NCI-H510A treated with DMSO at 0.1 percent for 48 hours (cell line): ENCODE data around the gene CDC20.
"Not testable (repeated sequence)": the region's sequence is repeated elsewhere in the genome, so short reads cannot be mapped to it uniquely, and the experiment has no call there.

ENCODE experiments used
- DNase-seq: peaks from one replicate; lab custom pipeline; 2025; lab: John Stamatoyannopoulos, UW

The CDC20 gene

GRCh38 chr1:43383449-43383848, 24.7 kb downstream of the CDC20 start:
- DNase-seq = peak; percentile 47

GRCh38 chr1:43386676-43387075, 27.9 kb downstream of the CDC20 start:
- no peak for DNase-seq

GRCh38 chr1:43387976-43388599, 29.3 kb downstream of the CDC20 start:
- no peak for DNase-seq

- DNase-seq = no peak
Observed at GRCh38 chr1:43388613-43389012, 29.8 kb downstream of the CDC20 start.

- peak; percentile 100 for DNase-seq
Observed at GRCh38 chr1:43389326-43390313, 30.8 kb downstream of the CDC20 start, which contains the start of the genes MED8 and SZT2. Gene MED8, minus strand, starts transcription at chr1:43389800. Its CDS starts 36 bp downstream, at chr1:43389764. Gene SZT2, plus strand, starts transcription at chr1:43389899. Its CDS starts 70 bp downstream, at chr1:43389969.

GRCh38 chr1:43392702-43393101, 33.9 kb downstream of the CDC20 start:
- no peak for DNase-seq

GRCh38 chr1:43395523-43395922, 36.7 kb downstream of the CDC20 start:
- DNase-seq = no peak

- peak; percentile 64 for DNase-seq
Observed at GRCh38 chr1:43396059-43396458, 37.3 kb downstream of the CDC20 start.

GRCh38 chr1:43398227-43398626, 39.4 kb downstream of the CDC20 start:
- DNase-seq = no peak

- not testable (repeated sequence) for DNase-seq
Observed at GRCh38 chr1:43400441-43400840, 41.7 kb downstream of the CDC20 start.

GRCh38 chr1:43402089-43402865, 43.5 kb downstream of the CDC20 start:
- no peak for DNase-seq

GRCh38 chr1:43404353-43404752, 45.6 kb downstream of the CDC20 start:
- no peak for DNase-seq

- no peak for DNase-seq
Observed at GRCh38 chr1:43405219-43405875, 46.6 kb downstream of the CDC20 start.

GRCh38 chr1:43405876-43406234, 47.1 kb downstream of the CDC20 start:
- DNase-seq = no peak

GRCh38 chr1:43410571-43410970, 51.8 kb downstream of the CDC20 start:
- no peak for DNase-seq
